RCC 7860 (cell line): Measurements from ENCODE around the gene PRPF6.

Source experiments
- DNase-seq: peaks from one replicate; pipeline ENCODE4 v3.0.0-alpha.2; 2015; ENCODE audit warnings: low spot score
- FAIRE-seq: peaks from 2 replicates; lab custom pipeline; 2012; peaks lifted over from hg19 to GRCh38; lab: Jason Lieb, UNC

The PRPF6 gene, protein sequence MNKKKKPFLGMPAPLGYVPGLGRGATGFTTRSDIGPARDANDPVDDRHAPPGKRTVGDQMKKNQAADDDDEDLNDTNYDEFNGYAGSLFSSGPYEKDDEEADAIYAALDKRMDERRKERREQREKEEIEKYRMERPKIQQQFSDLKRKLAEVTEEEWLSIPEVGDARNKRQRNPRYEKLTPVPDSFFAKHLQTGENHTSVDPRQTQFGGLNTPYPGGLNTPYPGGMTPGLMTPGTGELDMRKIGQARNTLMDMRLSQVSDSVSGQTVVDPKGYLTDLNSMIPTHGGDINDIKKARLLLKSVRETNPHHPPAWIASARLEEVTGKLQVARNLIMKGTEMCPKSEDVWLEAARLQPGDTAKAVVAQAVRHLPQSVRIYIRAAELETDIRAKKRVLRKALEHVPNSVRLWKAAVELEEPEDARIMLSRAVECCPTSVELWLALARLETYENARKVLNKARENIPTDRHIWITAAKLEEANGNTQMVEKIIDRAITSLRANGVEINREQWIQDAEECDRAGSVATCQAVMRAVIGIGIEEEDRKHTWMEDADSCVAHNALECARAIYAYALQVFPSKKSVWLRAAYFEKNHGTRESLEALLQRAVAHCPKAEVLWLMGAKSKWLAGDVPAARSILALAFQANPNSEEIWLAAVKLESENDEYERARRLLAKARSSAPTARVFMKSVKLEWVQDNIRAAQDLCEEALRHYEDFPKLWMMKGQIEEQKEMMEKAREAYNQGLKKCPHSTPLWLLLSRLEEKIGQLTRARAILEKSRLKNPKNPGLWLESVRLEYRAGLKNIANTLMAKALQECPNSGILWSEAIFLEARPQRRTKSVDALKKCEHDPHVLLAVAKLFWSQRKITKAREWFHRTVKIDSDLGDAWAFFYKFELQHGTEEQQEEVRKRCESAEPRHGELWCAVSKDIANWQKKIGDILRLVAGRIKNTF

DNA sequence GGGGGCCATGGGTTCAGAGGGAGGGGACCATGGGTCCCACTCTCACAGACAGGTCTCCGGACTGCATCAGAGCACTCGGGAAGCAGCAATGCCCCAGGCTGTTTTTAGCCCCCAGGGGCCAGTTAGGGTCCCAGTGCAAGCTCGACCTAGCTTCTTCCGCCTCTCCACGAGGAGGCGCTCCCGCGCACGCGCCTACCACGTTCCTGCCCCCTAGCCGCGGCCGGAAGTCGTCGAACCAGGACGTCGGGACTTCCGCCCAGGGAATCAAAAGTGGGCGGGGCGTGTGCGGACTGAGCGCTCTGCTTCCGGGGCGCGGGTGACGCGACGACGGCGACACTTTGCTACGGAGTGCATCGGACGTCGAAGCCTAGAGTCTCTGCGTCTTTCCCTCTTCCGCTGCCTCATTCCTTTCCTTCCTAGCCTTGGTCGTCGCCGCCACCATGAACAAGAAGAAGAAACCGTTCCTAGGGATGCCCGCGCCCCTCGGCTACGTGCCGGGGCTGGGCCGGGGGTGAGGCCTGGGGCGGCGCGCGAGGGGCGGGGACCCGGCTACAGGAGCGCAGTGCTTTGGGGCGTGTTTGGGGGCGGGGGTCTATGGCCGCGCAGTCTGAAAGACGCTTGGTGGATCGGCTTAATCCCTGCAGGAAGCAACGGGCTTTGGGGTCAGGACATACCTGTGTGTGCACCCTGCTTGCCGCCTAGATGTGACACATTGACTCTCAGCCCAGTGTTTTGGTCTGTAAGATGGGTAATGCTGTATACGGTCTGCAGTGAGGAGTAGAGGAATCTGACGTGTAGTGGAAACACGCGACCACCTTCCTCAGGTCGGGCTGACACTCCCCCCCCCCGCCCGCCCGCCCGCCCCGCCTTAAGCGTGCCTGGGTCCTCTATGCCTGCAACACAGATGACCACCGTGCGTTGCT lies at the start of gene PRPF6:
Gene PRPF6, plus strand, starts transcription at position 327 of the 923 bp plus-strand sequence. Its CDS starts 114 bp downstream, at position 441.
- DNase-seq (peak; percentile 91), FAIRE-seq (peak; percentile 57)

DNA sequence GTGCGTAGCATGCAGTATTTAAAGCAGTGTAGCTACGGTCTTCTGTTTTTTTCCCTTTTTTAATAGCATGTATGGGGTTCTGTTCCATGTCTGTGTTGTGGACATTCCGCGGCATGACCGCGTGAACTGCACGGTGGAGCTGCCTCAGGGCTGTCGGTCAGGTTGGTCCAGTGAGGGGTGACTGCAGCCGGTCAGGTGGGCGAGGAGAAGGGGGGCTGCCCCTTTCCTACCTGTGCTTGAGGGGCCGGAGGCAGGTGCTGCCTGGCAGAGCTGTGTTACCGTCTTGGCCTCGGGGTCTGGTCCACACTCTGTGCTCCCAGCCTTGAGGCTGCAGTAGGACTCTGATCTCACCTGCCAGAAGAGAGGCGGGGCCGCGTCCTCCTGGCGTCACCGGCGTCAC lies 49.2 kb upstream of the PRPF6 start:
- DNase-seq (no peak), FAIRE-seq (no peak)

DNA sequence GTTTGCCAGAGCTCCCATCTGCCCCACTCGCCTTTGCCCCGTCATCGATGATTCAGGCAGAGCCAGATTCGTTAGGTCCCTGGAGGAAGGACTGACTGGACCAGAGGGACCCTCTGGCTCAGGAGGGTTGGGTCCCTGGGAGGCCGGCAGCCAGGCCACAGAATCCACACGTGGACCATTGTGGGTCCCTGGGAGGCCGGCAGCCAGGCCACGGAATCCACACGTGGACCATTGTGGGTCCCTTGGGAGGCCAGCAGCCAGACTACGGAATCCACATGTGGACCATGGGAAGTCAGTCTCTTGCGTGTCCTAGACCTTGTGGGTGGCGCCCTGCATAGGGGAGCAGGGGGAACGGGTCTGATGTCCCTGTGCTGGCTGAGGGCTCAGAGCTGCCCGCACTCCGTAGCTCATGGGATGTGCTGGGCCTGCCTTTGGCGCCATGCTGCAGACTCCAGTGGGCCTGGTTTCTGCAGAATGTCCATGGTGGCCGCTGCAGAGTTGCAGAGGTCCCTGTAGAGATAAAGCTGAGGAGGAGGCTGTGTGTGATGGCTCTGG lies 48.2 kb upstream of the PRPF6 start:
- DNase-seq, result no peak
- FAIRE-seq, result no peak

DNA sequence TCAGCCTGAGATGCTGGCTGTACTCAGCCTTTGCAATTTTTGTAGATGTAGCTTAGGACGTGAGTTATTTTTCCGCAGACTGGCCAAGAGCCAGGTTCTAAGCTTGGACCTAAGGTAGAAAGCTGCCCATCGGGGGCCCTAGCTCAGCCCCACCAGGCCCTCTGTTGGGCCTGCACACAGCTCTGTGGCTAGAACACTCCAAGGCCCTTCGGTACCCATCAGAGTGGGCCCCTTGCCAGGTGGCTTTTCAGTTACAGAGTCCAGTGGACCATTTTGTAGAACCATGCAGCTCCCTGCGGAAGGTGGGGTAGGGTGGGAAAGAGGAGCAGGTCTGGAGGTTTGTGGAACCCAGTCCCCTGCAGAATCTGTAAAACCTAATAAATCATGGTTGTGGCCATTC lies 47.3 kb upstream of the PRPF6 start:
- no peak for DNase-seq
- no peak for FAIRE-seq

DNA sequence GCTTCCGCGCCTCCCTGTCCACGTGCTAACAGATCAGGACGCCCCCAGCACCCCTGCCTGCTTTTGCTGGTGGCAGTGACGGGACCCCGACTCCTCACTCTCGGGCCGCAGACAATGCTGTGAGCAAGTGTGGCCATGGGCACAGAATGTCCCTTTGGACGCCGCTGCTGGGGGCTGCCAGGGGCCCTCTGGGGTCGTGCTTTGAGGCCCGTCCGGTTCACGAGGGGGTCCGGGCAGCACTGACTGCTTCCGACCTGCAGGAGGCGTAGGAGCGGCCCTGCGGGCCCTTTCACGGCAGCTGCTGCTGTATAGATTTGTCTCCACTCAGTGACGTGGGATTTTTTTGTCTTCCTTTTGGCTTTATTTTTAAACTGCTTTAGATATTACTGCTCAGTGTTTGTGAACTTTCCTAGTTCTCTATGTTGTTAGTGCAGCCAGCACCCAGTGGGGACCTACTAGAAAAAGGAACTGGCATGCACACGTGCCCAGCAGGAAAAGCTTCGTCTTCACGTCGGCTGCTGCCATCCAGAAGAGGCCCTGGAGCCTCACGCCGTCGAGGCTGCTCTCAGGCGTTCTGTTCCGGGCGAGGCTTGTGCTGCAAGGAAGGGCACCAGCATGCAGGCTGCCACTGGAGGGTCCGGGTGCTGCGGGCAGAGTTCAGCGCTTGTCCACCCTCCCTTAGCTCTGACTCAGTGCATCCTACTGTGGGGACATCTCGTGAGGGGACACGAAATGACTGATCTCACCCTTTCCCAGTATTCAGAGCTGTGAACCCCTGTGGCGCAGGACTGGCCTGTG lies 46.5 kb upstream of the PRPF6 start:
- no peak for DNase-seq
- no peak for FAIRE-seq

DNA sequence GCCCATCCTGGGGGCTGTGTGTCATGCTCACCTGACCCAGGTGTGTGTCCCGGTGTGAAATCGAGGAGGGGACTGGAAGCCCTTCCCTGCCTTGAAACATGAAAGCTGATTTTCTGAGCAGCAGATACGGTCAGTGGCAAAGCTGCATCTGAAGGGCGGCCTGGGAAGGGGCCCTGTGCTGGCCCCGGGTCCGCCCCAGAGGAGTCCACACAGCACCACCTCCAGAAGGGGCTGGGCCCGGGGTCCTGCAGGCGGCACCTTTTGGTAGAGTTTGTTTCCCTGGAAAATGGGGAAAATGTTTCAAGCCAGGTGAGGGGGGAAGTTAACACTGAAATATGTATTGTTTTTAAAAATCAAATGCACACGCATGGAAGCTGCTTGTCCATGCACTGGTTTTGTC lies 45.5 kb upstream of the PRPF6 start:
- FAIRE-seq, result no peak

DNA sequence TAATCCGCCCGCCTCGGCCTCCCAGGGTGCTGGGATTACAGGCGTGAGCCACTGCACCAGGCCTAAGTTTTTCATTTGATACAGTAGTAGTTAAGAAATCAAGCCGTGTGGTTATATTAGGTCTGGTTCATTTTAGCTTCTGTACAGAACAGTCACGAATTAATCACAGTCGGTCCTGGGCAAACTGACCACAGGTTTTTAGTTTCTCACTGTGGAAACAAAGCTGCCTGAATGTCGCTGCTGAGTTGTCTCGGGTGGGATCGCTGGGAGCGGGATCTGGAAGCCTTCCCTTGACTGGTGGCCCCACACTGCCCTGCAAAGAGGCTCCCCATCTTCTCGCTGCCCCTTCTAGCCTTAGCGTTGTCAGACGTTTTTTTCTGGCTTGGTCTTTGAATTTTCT lies 43.3 kb upstream of the PRPF6 start:
- DNase-seq, result no peak
- no peak for FAIRE-seq

More for the DNA sequence above, 45.5 kb upstream of the PRPF6 start:
- no peak for DNase-seq

DNA sequence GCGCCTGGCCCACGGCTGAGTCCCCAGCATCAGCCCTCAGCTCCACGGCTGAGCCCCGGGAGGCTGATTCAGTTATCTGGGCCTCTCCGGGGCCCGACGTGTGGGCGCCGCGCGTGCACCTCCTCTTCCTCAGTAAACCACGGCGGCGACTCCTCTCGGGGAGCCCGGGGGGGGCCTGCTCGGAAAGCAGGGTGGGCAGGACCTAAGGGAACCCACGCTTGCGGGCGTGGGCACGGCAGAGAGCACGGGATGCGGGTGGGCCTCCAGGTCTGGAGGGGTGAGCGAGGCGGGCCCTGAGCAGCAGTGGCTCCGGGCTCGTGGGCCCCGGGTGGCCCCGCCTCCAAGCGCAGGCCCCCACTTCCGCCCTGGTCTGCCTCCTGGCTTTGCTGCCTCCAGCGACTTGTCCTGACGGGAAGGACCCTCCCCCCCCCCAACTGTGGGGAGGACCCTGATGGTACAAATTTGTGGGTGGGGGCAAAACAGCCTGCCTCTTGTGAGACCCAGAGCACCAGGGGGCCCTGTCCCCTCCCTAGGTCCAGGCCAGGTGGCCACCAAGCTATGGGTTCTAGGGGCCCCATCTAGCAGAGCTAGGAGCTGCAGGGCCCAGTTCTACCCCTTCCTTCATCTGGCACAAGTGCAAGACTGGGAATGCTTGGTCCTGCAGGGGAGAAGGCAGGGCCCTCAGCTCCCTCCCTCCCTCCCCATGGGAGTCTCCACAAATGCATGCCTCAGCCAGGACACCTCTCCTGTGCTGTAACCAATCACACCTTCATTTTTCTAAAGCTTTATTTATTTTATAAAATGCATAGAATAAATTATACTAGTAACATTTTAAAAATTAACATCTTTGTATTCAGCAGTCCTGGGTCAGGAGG lies 41.6 kb upstream of the PRPF6 start:
- FAIRE-seq (no peak), DNase-seq (no peak)

DNA sequence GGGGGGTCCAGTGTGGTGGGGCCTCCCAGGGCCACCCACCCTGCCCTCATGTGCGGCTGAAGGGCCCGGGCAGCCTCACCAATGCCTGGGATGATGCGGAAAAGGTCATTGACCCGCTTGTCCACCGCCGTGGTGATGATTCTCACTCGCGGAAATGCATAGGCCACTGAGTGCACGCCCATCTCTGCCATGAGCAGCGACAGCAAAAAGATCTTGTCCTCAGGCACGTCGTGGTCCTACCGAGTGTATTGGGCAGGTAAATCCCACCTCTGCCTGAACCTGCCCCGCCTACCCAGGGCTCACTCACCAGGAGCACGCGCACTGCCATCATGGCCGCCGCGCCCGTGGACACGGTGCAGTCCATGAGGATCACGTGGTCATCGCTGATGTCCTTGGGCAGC lies 40.9 kb upstream of the PRPF6 start:
- no peak for FAIRE-seq
- no peak for DNase-seq

DNA sequence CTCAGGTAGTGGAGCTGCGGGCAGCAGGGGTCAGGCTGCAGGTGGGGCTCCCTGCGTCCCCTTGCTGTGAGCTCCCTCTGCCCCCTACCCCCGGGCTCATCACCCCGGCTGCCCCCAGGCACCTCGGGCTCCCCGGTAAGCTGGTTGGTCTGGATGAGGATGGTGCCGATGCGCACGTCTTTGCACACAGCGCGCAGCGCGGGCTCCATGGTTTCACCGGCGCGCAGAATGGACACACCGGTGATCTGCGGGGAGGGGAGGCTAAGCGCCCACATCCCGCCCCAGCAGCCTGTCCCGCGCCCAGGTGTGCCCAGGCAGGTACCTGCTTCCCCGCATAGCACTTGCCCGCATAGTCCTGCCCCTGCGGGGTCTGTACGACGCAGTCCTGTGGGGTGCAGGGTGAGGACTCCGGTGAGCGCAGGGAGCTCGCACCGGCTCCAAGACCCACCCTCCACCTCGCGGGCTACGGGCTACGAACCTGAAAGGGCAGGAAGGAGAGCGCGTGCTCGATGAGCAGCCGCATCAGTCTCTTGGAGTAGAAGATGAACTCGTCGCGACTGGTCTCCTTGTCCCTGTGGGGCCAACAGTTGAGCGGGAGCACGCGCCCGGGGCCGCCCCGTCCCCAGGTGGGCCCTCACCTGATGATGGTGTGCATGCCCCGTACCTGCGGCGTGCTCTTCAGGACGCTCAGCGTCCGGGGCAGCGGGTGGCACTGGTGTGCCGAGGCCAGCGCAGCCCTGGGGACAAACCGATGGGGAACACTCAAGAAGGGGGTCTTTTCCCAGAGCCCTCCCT lies 40.3 kb upstream of the PRPF6 start:
- DNase-seq (no peak), FAIRE-seq (no peak)

DNA sequence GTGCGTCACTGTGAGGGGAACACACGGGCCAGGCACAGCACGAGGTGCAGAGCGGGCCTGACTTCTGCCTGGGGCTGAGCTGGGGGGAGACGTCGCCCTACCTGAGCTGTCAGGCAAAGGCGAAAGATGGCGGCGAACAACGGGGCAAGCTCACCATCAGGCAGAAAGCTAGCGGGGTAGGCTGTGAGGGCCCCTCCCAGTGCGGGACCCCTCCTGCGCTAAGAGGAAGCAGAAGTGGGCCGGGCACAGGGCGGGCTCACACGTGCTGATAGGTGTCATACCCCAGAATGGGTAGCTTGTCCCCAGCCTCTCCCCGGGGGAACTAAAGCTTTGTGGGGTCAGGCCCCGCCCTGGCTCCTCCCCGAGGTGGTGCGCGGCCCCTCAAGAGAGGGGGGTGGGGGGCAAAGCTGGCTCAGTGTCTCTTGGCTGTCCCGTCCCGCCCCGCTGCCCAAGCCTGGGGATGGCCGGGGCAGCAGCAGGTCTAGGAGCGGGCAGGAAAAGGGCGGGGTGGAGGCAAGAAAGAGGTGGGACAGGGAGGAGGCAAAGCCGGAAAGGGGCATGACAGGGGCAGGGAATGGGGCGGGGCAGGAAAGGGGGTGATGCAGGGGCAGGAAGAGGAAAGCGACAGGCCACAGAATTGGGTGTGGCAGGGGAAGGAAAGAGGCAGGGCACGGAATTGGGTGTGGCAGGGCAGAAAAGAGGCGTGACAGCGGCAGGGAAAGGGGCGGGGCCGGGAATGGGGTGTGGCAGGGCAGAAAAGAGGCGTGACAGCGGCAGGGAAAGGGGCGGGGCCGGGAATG lies 39.5 kb upstream of the PRPF6 start:
- no peak for FAIRE-seq
- DNase-seq, result no peak

DNA sequence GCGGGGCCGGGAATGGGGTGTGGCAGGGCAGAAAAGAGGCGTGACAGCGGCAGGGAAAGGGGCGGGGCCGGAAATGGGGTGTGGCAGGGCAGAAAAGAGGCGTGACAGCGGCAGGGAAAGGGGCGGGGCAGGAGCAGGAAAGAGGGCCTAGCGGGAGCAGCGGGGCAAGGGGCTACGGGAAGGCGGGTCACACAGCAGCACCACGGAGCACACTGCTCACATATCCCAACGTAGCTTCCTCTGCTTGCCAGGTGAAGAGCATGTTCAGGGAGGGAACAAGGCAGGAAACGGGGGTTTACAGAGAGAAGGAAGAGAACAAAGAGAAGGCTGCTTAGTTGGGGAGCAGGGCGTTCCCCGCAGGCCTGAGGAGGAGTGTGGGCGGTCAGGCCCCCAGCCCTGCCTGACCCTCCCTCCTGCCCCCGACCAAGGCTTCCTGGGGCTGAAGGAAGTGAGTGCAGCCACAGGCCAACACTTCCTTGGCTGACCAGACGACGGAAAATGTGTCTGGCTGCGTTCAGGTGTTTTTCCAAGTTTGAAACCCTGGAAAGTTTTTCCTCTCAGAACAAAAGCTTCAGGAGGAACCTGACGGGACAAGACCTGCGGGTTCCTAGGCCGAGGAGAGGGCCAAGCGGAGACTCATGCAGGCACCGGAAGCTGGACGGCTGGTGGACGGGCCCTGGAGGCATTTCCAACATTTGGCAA lies 38.5 kb upstream of the PRPF6 start:
- DNase-seq (no peak), FAIRE-seq (no peak)

DNA sequence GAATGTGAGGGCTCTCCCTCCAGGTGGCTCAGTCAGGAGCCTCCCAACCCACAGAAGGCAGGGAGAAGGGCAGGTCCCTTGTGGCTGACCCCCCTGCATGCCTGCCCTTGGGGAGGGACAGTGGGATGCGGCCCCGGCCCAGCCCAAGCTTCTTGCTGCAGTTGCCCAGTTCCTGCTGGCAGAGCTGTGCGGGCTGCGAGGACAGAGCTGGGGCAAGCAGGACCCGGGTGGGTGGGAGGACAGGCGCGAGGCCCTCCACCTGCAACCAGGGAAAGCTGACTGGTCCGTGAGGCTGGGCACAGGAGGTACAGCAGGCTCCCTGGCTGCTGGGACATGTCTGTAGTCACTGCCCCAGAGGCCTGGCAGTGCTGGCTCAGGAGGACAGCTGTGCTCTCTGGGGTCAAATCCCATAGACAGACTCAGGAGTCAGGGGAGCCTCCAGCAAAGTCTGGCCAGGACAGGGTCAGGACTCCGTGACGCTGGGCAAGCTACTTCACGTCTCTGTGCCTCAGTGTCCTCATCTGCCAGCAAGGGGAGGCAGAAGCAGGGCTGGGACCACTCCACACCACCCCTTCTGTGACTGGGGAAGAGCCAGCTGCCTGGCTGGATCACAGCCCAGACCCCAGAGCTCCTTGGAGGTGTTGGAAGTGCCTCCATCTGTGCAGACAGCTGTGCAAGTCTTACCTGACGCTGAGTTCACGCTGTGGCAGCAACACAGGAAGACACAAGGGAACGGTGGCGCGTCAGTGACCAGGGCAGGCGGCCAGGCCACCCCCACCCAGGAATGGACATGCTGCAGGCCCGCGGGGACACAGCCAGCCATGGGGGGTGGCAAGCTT lies 37.7 kb upstream of the PRPF6 start:
- FAIRE-seq (no peak), DNase-seq (no peak)

DNA sequence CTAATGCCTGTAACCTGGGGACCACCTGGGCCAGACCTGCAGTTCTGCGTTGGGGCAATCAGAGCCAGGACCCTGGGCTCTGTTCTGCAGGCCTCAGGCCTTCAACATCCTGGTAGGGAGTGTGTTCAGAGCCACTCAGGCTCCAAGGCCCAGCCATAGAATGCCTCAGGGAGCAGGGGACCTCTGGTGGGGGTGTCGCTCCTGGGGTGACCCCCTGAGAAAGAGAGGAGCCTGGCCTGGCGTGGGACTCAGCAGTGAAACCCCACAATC lies 37.2 kb upstream of the PRPF6 start:
- no peak for FAIRE-seq
- no peak for DNase-seq

DNA sequence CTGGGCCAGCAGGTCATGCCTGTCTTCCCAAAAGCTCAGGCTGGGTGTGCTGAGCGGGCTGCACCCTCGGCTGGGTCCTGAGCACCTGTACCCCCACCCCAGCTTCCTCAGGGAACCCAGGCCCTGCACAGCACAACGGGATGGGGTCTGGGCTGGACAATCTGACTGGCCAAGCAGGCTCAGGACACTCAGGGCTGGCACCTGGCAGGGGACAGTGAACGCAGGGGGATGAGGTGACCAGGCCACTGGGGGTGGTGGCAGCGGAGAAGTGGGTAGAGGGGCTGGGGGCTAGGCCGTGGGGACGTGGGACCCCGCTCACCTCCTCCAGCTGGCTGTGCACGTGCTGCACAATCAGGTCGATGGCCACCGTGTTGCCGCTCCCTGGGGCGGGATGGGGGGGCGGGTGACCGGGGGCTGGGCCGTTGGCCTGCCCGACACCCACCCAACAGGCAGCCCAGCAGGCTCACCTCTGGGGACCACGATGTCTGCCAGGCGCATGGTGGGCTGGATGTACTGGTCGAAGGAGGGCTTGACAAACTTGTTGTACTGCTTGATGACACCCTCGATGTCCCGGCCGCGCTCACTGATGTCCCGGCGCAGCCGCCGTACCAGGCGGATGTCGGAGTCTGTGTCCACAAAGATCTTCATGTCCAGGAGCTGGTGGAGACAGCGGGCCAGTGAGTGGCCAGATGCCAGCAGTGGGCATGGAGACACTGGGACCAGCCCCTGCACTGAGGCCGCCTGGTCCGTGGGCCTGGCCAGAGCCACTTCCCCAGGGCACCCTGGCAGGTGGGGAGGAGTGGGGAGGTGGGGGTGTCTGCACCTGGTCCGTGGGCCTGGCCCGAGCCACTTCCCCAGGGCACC lies 36.6 kb upstream of the PRPF6 start:
- DNase-seq (no peak), FAIRE-seq (no peak)
